Activated CD8-positive, alpha-beta T cell treated with anti-CD3 and anti-CD28 coated beads, Interleukin-2, amount 10 ng/mL, durations not matched to agents 7 days and 5 days (primary cell): ENCODE data around the gene BRICD5. TPM values are rescaled to one million over a fixed set of nuclear protein-coding genes. Genes with fewer than 3 reads are reported as not detected.
"Not testable (repeated sequence)": the region's sequence is repeated elsewhere in the genome, so short reads cannot be mapped to it uniquely, and the experiment has no call there.

Experiments
- ATAC-seq: fragments of 150-1000 bp; cut with Tn5 transposase; one replicate; pipeline ENCODE4 v1.10.0; 2021; ENCODE audit warnings: moderate library complexity
- CTCF ChIA-PET: fragments of 350-600 bp; sonication (Branson Sonifier 250); formaldehyde crosslinking; loops from one replicate; lab custom pipeline; 2021; ENCODE audit warnings: antibody characterized with exemption; lab: Charles Lee
- POLR2A ChIA-PET: fragments of 350-600 bp; sonication (Branson Sonifier 250); formaldehyde crosslinking; loops from one replicate; lab custom pipeline; 2021; ENCODE audit warnings: antibody characterized with exemption; lab: Charles Lee
- DNase-seq: peaks from one replicate; pipeline ENCODE4 v3.0.0-alpha.2; 2020
- H3K27ac Mint-ChIP-seq: one replicate; pipeline ENCODE4 v1.8.0; 2021; ENCODE audit warnings: mild to moderate bottlenecking, mixed read lengths
- H3K27me3 Mint-ChIP-seq: one replicate; pipeline ENCODE4 v1.8.0; 2021; ENCODE audit warnings: low read depth, mixed read lengths
- H3K36me3 Mint-ChIP-seq: one replicate; pipeline ENCODE4 v1.8.0; 2021; ENCODE audit warnings: low read depth, mixed read lengths
- H3K4me1 Mint-ChIP-seq: one replicate; pipeline ENCODE4 v1.8.0; 2021; ENCODE audit warnings: low read depth, mixed read lengths
- H3K4me3 Mint-ChIP-seq: one replicate; pipeline ENCODE4 v1.8.0; 2021; ENCODE audit warnings: mild to moderate bottlenecking, mixed read lengths
- H3K9me3 Mint-ChIP-seq: one replicate; pipeline ENCODE4 v1.8.0; 2022; ENCODE audit warnings: mixed read lengths; ENCODE audit not compliant: insufficient read depth
- total RNA-seq, 2 experiments: library from RNA; stranded (reverse); gene quantifications; one replicate each; pipeline ENCODE4 v1.2.3, GENCODE V29; 2021

The BRICD5 gene
- total RNA-seq, 2 experiments from 2014 or later = 14.8 to 15.0 TPM

DNA sequence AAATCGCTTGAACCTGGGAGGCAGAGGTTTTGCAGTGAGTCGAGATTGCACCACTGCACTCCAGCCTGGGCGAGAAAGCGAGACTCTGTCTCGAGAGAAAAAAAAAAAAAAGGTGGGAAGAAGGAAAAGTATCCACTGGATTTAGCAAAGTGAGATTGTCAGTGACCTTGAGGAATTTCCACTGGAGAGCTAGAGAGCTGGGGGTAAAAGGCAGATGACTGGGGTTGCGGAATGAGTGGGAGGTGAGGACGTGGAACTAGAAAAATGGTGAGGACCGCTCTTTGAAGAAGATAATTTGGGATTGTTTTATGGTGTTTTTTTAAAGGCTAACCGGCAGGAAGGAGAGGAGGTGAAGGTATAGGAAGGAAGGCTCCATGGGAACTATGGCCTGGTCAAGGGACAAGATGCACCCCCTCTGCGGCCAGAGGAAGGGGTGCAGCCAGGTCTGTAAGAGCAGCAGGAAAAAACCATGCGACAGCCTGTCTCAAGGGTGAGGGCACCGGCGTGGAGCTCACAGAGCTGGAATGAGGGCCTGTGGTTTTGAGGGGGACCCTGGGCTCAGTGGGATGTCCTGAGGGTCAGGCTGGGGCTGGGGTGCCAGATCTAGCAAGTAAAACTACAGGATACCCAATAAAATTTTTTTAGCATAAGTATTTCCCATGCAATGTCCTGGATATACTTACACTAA lies 6.1 kb downstream of the BRICD5 start:
- H3K27me3 Mint-ChIP-seq = peaks cover 10% of the 10 kb centered on the region
- no peak for DNase-seq
- POLR2A ChIA-PET = interaction anchor here (0.7 to 1.6 kb wide), 4 partner anchors 10 to 240 kb away, joined by 3 to 4 read pairs (median 3); partner anchors contain the start of genes ECI1, PGP and RPS2
- H3K36me3 Mint-ChIP-seq = peaks cover 16% of the 10 kb centered on the region
- H3K4me1 Mint-ChIP-seq = peaks cover 24% of the 10 kb centered on the region
- ATAC-seq = no peak
- H3K27ac Mint-ChIP-seq = peak overlapping the region; percentile 81
- peak overlapping the region; percentile 78 for H3K4me3 Mint-ChIP-seq
- CTCF ChIA-PET = interaction anchor here (2.1 kb wide), 1 partner anchor 10 kb away, joined by 6 read pairs; the partner anchor contains the start of gene PGP
- H3K9me3 Mint-ChIP-seq = no peaks in the 10 kb centered on the region

- not testable (repeated sequence) for ATAC-seq, H3K9me3 Mint-ChIP-seq, DNase-seq, H3K27ac Mint-ChIP-seq
- CTCF ChIA-PET = interaction anchor here (1.0 kb wide), 1 partner anchor 8 kb away, joined by 3 read pairs; no protein-coding TSS in a partner anchor
- peaks cover 24% of the 10 kb centered on the region for H3K4me1 Mint-ChIP-seq
- peak overlapping the region; percentile 2 for H3K4me3 Mint-ChIP-seq
- H3K27me3 Mint-ChIP-seq = peaks cover 20% of the 10 kb centered on the region
- peaks cover 15% of the 10 kb centered on the region for H3K36me3 Mint-ChIP-seq
- POLR2A ChIA-PET = interaction anchor here (1.0 kb wide), 1 partner anchor 48 kb away, joined by 3 read pairs; the partner anchor contains the start of gene TRAF7
These were observed 7.5 kb downstream of the BRICD5 start for GRCh38 chr16:2203119-2203688.

DNA sequence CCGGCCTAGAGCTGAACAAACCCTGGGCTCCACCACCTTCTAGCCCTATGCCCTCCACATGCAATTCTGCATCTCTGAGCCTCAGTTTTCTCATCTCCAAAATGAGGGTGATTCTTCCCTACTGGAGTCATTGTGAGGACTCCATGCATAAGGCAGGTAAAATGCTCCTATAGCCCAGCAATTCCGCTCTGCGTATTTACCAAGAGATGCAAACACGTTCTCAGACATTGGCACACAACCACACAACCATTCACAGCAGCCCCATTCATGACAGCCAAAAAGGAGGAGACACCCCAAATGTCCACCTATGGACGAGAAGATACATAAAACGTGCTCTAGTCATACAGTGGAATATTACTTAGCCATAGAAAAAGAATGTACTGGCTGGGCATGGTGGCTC lies 10.3 kb downstream of the BRICD5 start:
- Mint-ChIP-seq H3K4me3 (no peak overlapping the region), H3K36me3 (no peaks in the 10 kb centered on the region), H3K27me3 (peaks cover 37% of the 10 kb centered on the region), H3K27ac (no peak overlapping the region), H3K9me3 (no peaks in the 10 kb centered on the region), H3K4me1 (peaks cover 7% of the 10 kb centered on the region)
- ATAC-seq = no peak
- no peak for DNase-seq
- CTCF ChIA-PET = no interaction called here
- POLR2A ChIA-PET = interaction anchor here (1.2 kb wide), 1 partner anchor 14 kb away, joined by 3 read pairs; the partner anchor contains the start of gene PGP

GRCh38 chr16:2199621-2200139 lies 11.0 kb downstream of the BRICD5 start:
- ChIA-PET POLR2A (interaction anchor here (1.2 kb wide), 1 partner anchor 15 kb away, joined by 3 read pairs; the partner anchor contains the start of gene PGP), CTCF (no interaction called here)
- H3K36me3 Mint-ChIP-seq = no peaks in the 10 kb centered on the region
- peaks cover 7% of the 10 kb centered on the region for H3K4me1 Mint-ChIP-seq
- no peak overlapping the region for H3K27ac Mint-ChIP-seq
- no peak for ATAC-seq
- peaks cover 42% of the 10 kb centered on the region for H3K27me3 Mint-ChIP-seq
- DNase-seq = no peak
- H3K4me3 Mint-ChIP-seq = no peak overlapping the region
- no peaks in the 10 kb centered on the region for H3K9me3 Mint-ChIP-seq

DNA sequence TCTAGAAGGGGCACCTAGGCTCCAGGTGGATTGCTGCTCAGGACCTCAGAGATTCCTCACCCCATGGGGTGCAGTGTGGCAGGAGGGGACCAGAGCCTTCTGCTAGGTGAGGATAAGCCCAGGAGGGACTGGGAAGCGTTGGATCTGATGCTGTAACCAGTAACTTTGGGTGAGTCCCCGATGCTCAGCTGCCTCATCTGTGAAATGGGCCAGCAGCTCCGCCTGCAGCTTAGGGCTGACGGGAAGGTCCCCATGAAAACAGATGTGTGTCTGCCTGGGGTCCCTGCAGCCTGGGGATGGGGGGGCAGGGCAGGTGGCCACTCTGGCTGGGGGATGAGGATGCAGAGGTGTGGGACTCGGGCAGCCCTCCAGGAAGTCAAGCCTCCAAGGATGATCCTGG lies 11.6 kb downstream of the BRICD5 start:
- DNase-seq (no peak), ATAC-seq (no peak)
- Mint-ChIP-seq H3K4me1 (peaks cover 3% of the 10 kb centered on the region), H3K27me3 (peaks cover 48% of the 10 kb centered on the region), H3K9me3 (no peaks in the 10 kb centered on the region), H3K4me3 (no peak overlapping the region), H3K36me3 (no peaks in the 10 kb centered on the region), H3K27ac (no peak overlapping the region)
- POLR2A ChIA-PET = interaction anchor here (1.2 kb wide), 1 partner anchor 16 kb away, joined by 3 read pairs; the partner anchor contains the start of gene PGP
- CTCF ChIA-PET = no interaction called here

DNA sequence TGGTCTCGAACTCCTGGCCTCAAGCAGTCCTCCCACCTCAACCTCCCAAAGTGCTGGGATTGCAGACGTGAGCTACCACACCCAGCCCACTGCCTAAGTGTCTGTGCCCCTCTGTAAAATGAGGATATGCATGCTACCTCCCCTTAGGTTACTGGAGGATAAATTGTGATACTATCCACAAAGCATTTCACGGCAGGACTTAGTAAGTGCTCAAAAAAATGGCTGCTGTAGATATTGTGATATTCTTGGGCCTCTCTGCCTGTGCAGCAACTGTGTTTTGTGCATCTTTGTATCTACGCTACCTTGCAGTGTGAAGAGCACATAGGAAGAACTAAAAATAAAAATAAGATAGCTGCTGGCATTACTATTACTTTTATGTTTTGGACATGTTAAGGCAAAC lies 12.4 kb downstream of the BRICD5 start:
- Mint-ChIP-seq H3K4me3 (no peak overlapping the region), H3K36me3 (no peaks in the 10 kb centered on the region), H3K27me3 (peaks cover 49% of the 10 kb centered on the region), H3K9me3 (no peaks in the 10 kb centered on the region), H3K4me1 (peaks cover 3% of the 10 kb centered on the region), H3K27ac (no peak overlapping the region)
- CTCF ChIA-PET = no interaction called here
- no peak for DNase-seq
- no peak for ATAC-seq
- POLR2A ChIA-PET = no interaction called here

GRCh38 chr16:2197765-2198164 lies 12.9 kb downstream of the BRICD5 start:
- Mint-ChIP-seq H3K27ac (no peak overlapping the region), H3K36me3 (no peaks in the 10 kb centered on the region), H3K4me1 (peaks cover 3% of the 10 kb centered on the region), H3K9me3 (no peaks in the 10 kb centered on the region), H3K27me3 (peaks cover 49% of the 10 kb centered on the region), H3K4me3 (no peak overlapping the region)
- ATAC-seq (no peak), DNase-seq (no peak)
- CTCF ChIA-PET = no interaction called here
- POLR2A ChIA-PET = no interaction called here

GRCh38 chr16:2196981-2197511 lies 13.6 kb downstream of the BRICD5 start:
- DNase-seq = no peak
- H3K27me3 Mint-ChIP-seq = peaks cover 45% of the 10 kb centered on the region
- no peak for ATAC-seq
- H3K36me3 Mint-ChIP-seq = no peaks in the 10 kb centered on the region
- ChIA-PET POLR2A (interaction anchor here (0.8 kb wide), 1 partner anchor 43 kb away, joined by 4 read pairs; no protein-coding TSS in a partner anchor), CTCF (no interaction called here)
- peak overlapping the region; percentile 25 for H3K4me3 Mint-ChIP-seq
- H3K27ac Mint-ChIP-seq = no peak overlapping the region
- H3K9me3 Mint-ChIP-seq = no peaks in the 10 kb centered on the region
- H3K4me1 Mint-ChIP-seq = peaks cover 3% of the 10 kb centered on the region

- Mint-ChIP-seq H3K27me3 (peaks cover 44% of the 10 kb centered on the region), H3K27ac (no peak within 1 kb of the TSS), H3K4me3 (peak within 1 kb of the TSS; percentile 25), H3K36me3 (no peaks in the 10 kb centered on the region), H3K9me3 (no peaks in the 10 kb centered on the region), H3K4me1 (peaks cover 3% of the 10 kb centered on the region)
- DNase-seq (no peak), ATAC-seq (peak; percentile 58)
- POLR2A ChIA-PET = interaction anchor here (0.8 kb wide), 1 partner anchor 42 kb away, joined by 4 read pairs; no protein-coding TSS in a partner anchor
- CTCF ChIA-PET = interaction anchor here (2.7 kb wide), 1 partner anchor 304 kb away, joined by 20 read pairs; no protein-coding TSS in a partner anchor
These were observed 14.3 kb downstream of the BRICD5 start, which contains the start of gene CASKIN1 for GRCh38 chr16:2196162-2196980. TSS of gene CASKIN1 (minus strand) at chr16:2196605. CDS start at chr16:2196432, 173 bp downstream.

- ChIA-PET POLR2A (interaction anchor here (0.6 to 1.0 kb wide), 4 partner anchors 56 to 511 kb away, joined by 3 to 5 read pairs (median 3); partner anchors contain the start of gene ECI1), CTCF (interaction anchor here (0.7 to 2.7 kb wide), 11 partner anchors 8 to 305 kb away, joined by 3 to 20 read pairs (median 4); partner anchors contain the start of genes CCNF, ECI1, PGP and TRAF7)
- H3K27me3 Mint-ChIP-seq = peaks cover 43% of the 10 kb centered on the region
- peaks cover 3% of the 10 kb centered on the region for H3K4me1 Mint-ChIP-seq
- DNase-seq (no peak), ATAC-seq (peak; percentile 4)
- H3K27ac Mint-ChIP-seq = no peak overlapping the region
- no peak overlapping the region for H3K4me3 Mint-ChIP-seq
- no peaks in the 10 kb centered on the region for H3K36me3 Mint-ChIP-seq
- H3K9me3 Mint-ChIP-seq = no peaks in the 10 kb centered on the region
These were observed 15.1 kb downstream of the BRICD5 start for GRCh38 chr16:2195322-2196161.
